Smooth muscle cell of the brain vasculature (primary cell): ENCODE results near the gene INHBE.
"Not testable (repeated sequence)": the region's sequence is repeated elsewhere in the genome, so short reads cannot be mapped to it uniquely, and the experiment has no call there.

Source experiments
- DNase-seq: peaks from one replicate; pipeline ENCODE4 v3.0.0-alpha.2; 2012; ENCODE audit warnings: low read depth, low spot score

The INHBE gene

DNA sequence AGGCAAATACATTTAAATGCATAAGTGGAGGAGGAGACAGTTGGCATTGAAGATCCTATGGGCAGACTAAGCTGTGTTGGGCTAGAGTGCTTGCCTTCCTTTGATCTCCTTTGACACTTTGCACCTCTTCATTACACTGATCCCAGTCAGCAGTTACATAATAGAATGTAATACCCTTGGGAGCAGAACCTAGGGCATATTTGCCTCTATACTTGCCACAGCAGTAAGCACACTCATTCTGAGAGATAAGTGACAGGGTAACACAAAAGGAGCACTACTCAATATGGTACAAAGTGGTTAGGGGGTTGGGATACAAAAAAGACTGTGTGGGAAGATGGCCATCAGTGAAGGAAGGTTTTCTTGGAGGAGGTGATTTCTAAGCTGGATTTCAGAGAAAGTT lies 41.7 kb downstream of the INHBE start:
- DNase-seq: no peak

DNA sequence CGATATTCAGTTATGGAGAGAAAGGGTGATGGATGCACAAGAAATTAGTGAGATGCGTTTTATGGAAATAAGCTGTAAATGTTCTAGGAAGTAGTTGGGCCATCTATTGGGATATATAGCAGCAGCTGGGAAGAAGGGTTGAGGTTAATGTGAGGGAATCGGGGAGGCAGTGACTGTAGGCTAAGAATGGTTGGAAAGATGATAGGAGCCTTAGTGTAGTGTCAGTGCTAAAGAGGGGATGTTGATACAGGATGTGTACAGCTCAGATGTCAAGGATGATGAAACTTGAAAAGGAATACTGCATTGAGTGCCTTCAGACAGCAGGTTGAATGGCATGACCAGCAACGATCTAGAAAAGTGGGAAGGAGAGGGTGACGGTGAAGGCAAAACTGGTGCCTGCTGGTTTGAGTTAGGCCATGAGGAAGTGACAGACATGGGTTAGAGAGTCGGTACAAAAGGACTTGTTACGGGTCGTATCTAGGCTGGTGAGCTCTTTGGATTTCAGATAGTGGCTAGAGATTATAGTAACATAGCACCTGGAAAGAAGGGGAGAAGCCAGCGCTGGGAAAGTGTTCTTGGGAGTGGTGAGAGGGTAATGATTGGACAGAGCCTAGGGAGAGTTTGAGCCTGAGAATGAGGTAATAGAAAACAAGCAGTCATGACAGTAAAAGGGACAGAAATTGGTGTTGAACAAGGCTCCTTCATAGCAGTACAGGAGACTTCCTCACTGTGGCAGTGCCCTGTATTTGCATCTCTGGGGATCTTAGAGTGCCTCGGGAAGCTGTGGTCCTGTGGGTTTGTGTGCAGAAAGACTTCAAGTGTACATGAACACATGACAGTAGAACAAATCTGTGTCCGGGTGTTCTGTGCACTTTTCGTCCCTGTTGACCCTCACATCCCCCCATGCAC lies 42.4 kb downstream of the INHBE start:
- DNase-seq: no peak

DNA sequence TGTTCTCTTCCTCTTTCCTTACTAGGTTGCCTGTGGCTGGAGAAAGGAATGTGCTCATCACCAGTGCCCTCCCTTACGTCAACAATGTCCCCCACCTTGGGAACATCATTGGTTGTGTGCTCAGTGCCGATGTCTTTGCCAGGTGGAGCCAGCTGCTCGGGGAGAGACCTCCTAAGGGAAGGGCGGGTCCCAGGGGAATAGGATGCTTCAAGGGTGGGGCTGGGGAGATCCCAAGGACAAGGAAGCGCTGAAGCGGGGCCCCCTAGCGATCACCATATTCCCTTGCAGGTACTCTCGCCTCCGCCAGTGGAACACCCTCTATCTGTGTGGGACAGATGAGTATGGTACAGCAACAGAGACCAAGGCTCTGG lies 43.0 kb downstream of the INHBE start:
- no peak for DNase-seq

DNA sequence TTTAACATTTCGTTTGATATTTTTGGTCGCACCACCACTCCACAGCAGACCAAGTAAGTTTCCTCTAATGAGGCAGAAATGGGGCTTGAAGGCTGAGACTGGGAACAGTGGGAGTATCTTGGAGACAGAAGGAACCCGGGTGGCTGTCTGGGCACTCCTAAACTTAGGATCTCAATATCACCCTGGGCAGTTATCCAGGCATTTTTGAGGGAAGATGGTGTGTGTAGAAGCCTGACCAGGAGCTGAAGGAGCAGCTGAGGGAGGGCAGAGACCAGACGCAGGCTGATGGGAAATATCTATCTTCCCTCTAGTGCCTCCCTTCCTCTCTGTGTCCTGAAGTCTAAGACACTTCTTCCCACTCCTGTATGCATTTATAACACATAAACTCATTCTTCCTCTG lies 43.5 kb downstream of the INHBE start:
- no peak for DNase-seq

DNA sequence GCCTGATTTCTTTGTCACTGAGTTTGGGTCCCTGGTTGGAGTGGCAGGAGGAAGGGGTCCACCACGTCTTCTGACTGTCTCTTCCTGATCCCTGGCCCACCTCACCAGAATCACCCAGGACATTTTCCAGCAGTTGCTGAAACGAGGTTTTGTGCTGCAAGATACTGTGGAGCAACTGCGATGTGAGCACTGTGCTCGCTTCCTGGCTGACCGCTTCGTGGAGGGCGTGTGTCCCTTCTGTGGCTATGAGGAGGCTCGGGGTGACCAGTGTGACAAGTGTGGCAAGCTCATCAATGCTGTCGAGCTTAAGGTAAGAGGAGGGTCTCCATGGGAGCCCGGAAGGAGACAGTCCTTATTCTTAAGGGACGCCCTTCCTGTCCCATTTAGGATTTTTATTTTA lies 45.1 kb downstream of the INHBE start:
- DNase-seq: no peak

DNA sequence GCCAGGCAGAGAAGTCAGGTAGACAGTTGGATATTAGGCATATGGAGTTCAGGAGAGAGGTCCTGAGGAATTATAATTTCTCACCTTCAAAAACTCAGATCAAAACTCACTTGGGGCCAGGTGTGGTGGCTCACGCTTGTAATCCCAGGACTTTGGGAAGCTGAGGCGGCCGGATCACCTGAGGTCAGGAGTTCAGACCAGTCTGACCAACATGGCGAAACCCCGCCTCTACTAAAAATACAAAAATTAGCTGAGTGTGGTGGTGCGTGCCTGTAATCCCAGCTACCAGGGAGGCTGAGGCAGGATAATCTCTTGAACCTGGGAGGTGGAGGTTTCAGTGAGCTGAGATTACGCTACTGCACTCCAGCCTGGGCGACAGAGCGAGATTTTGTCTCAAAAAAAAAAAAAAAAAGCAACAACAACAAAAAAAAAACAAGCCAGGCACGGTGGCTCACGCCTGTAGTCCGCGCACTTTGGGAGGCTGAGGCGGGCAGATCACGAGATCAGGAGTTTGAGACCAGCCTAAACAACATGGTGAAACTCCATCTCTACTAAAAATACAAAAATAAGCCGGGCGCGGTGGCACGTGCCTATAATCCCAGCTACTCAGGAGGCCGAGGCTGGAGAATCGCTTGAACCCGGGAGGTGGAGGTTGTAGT lies 47.3 kb downstream of the INHBE start:
- DNase-seq: not testable (repeated sequence)

DNA sequence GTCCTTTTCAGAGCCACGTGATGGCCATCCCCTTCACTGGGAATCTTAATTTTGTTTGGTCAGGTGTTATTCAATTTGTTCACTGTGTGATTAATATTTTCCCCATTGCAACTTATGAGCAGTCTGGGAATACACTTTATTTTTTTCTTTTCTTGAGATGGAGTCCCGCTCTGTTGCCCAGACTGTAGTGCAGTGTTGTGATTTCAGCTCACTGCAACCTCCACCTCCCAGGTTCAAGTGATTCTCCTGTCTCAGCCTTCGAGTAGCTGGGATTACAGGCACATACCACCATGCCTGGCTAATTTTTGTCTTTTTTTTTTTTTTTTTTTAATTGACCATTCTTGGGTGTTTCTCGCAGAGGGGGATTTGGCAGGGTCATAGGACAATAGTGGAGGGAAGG lies 51.4 kb downstream of the INHBE start:
- DNase-seq: not testable (repeated sequence)
